ENCODE data around the gene ABCB8. TPM values are rescaled to one million over a fixed set of nuclear protein-coding genes. Genes with fewer than 3 reads are reported as not detected.
A peak's percentile ranks its signal among the peaks of the same experiment; 100 is the strongest.

The ABCB8 gene
- total RNA-seq, 1 donor from 2014 or later: 17.4 TPM

DNA sequence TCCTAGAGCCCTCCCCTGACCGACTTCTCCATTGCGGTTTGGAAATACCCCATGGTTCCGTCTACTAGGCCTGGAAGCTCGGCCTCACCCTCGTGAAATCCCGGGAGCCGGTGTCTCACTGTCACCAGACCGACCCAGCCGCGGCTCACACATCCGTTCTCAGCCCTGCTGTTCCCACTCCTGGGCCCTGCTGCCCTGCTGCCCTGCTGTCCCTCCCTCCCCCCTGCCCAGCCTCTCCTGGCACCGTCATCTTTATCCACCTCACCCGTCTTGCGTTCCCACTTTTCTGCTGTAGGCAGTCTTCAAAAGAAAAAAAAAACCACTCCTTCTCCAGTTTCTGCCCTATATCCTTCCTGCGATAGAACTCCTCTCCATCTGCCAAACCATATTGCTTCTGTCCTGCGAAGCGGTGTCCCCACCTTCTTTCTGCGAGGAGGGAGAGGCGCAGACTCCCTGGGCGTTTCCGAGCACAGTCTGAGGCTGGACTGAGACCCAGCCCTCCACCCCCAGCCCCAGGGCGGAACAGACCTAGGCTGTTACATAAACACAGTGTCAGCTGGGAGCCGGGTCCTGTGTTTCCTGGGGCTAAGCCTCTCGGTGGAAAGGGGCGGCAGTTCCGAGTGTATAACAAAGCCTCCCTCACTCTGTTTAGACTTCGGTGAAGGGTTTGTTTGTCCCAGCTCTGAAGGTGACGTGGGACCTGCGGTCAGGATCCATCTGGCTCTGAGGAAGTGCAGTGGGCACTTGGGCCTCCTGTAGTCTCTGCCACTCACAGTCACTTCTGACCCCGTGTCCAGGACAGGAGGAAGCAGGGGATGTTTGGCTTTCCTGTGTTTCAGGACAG lies 60.8 kb downstream of the ABCB8 start:
- peak overlapping the region; percentile 99 for H3K4me3 Mint-ChIP-seq (ENCODE audit: unreplicated experiment)
- peaks cover 16% of the 10 kb centered on the region for H3K36me3 Mint-ChIP-seq (ENCODE audit: low read depth, unreplicated experiment)
- peaks cover 56% of the 10 kb centered on the region for H3K4me1 Mint-ChIP-seq (ENCODE audit: unreplicated experiment)
- TF ChIP-seq, protein P1, sequence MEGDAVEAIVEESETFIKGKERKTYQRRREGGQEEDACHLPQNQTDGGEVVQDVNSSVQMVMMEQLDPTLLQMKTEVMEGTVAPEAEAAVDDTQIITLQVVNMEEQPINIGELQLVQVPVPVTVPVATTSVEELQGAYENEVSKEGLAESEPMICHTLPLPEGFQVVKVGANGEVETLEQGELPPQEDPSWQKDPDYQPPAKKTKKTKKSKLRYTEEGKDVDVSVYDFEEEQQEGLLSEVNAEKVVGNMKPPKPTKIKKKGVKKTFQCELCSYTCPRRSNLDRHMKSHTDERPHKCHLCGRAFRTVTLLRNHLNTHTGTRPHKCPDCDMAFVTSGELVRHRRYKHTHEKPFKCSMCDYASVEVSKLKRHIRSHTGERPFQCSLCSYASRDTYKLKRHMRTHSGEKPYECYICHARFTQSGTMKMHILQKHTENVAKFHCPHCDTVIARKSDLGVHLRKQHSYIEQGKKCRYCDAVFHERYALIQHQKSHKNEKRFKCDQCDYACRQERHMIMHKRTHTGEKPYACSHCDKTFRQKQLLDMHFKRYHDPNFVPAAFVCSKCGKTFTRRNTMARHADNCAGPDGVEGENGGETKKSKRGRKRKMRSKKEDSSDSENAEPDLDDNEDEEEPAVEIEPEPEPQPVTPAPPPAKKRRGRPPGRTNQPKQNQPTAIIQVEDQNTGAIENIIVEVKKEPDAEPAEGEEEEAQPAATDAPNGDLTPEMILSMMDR (IDR thresholded peaks at IDR 0.05; ENCODE audit: unreplicated experiment): no peak
- H3K27ac Mint-ChIP-seq (ENCODE audit: unreplicated experiment): peak overlapping the region; percentile 100
- H3K27me3 Mint-ChIP-seq (ENCODE audit: unreplicated experiment): peaks cover 23% of the 10 kb centered on the region
- DNase-seq (ENCODE audit: low spot score): peak; percentile 86
- no peaks in the 10 kb centered on the region for H3K9me3 Mint-ChIP-seq (ENCODE audit: unreplicated experiment)

DNA sequence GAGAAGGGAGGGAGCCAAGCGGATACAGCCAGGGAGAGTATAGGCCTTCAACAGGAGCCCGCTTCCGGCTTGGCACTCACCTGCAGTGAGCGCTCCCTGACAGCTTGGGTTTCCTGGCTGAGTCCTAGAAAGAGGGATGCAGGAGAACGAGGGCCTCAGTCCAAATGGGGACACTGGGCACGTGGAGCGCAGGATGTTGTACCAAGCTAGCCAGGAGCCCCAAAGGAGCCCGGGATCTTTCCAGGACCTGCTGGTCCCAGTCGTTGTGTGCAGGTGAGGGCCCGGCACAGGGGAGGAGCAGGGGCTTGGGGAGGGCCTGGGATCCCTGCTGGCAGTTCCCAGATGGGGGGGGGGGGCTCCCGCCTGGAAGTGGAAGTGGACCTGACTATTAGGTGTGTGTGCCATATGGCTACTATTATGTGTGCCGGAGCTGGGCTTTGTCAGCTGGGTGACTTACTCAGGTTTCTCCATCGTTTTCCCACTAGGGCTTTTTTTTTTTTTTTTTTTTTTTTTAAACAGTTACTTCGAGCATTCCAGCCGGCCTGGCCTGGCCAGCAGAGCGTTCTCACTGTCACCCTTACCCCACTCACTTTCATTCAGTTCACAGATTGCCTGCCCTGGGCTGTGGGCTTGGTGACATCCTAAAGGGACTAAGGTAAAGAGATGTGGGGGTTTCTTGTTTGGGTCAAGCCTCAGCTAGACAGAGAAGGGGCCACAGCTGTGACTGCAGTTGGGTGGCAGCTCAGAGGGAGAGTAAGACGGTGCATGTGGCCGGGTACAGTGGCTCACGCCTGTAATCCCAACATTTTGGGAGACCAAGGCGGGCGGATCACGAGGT lies 61.9 kb downstream of the ABCB8 start:
- Mint-ChIP-seq H3K4me3 (ENCODE audit: unreplicated experiment) (peak overlapping the region; percentile 99), H3K36me3 (ENCODE audit: low read depth, unreplicated experiment) (peaks cover 16% of the 10 kb centered on the region), H3K9me3 (ENCODE audit: unreplicated experiment) (no peaks in the 10 kb centered on the region), H3K4me1 (ENCODE audit: unreplicated experiment) (peaks cover 61% of the 10 kb centered on the region), H3K27me3 (ENCODE audit: unreplicated experiment) (peaks cover 23% of the 10 kb centered on the region), H3K27ac (ENCODE audit: unreplicated experiment) (peak overlapping the region; percentile 100)
- DNase-seq (ENCODE audit: low spot score): no peak
- TF ChIP-seq, protein P1 (IDR thresholded peaks at IDR 0.05; ENCODE audit: unreplicated experiment): no peak

GRCh38 chr7:151091003-151091402 lies 62.8 kb downstream of the ABCB8 start:
- TF ChIP-seq, protein P1 (IDR thresholded peaks at IDR 0.05; ENCODE audit: unreplicated experiment): no peak
- H3K9me3 Mint-ChIP-seq (ENCODE audit: unreplicated experiment): no peaks in the 10 kb centered on the region
- no peak for DNase-seq (ENCODE audit: low spot score)
- peak overlapping the region; percentile 32 for H3K27ac Mint-ChIP-seq (ENCODE audit: unreplicated experiment)
- H3K36me3 Mint-ChIP-seq (ENCODE audit: low read depth, unreplicated experiment): peaks cover 16% of the 10 kb centered on the region
- peaks cover 23% of the 10 kb centered on the region for H3K27me3 Mint-ChIP-seq (ENCODE audit: unreplicated experiment)
- peaks cover 56% of the 10 kb centered on the region for H3K4me1 Mint-ChIP-seq (ENCODE audit: unreplicated experiment)
- H3K4me3 Mint-ChIP-seq (ENCODE audit: unreplicated experiment): peak overlapping the region; percentile 83

DNA sequence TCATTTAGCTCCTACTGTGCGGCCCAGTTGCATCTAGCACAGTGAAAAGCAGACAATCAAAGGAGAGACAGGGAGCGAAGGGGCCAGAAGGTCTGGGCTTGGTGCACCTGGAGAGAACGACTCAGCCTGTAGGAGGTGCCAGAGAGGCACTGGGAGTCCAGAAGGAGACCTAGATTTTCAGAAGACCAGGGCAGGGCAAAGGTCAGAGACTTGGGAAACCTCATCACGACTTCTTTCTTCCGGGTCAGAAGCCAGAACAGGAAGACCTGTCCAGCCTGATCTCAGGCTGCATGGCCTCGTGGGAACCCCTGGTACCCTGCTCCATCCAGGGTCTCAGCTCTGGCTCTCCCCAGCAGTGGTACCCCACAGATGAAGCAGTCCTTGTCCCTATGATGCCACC lies 63.2 kb downstream of the ABCB8 start:
- H3K36me3 Mint-ChIP-seq (ENCODE audit: low read depth, unreplicated experiment): peaks cover 16% of the 10 kb centered on the region
- TF ChIP-seq, protein P1 (IDR thresholded peaks at IDR 0.05; ENCODE audit: unreplicated experiment): peak; percentile 54
- DNase-seq (ENCODE audit: low spot score): peak; percentile 71

More for the DNA sequence above, 63.2 kb downstream of the ABCB8 start:
- no peaks in the 10 kb centered on the region for H3K9me3 Mint-ChIP-seq (ENCODE audit: unreplicated experiment)
- H3K4me3 Mint-ChIP-seq (ENCODE audit: unreplicated experiment): peak overlapping the region; percentile 83
- peaks cover 23% of the 10 kb centered on the region for H3K27me3 Mint-ChIP-seq (ENCODE audit: unreplicated experiment)
- H3K27ac Mint-ChIP-seq (ENCODE audit: unreplicated experiment): peak overlapping the region; percentile 32
- H3K4me1 Mint-ChIP-seq (ENCODE audit: unreplicated experiment): peaks cover 56% of the 10 kb centered on the region
